HCT116 (cell line): ENCODE data around the gene MAGEB5.

Experiments
- EZH2 ChIP-seq: fragments of 200-600 bp; sonication (generic); IDR thresholded peaks from 2 replicates; pipeline ENCODE4 v1.6.1; 2017; ENCODE audit warnings: antibody characterized with exemption, mixed run types
- TF ChIP-seq, protein P1 (sequence below), 3 experiments: fragments of 200-600 bp in 1 of 3; sonication (generic) in 1 of 3; IDR thresholded peaks in 2 of 3; conservative IDR thresholded peaks in 1 of 3; 2 replicates each; pipeline ENCODE4 v1.5.1; 2012 to 2017; ENCODE audit warnings: low read depth in 2 of 3, low read length in 2 of 3, antibody characterized with exemption in 1 of 3, borderline replicate concordance in 1 of 3, control low read depth in 1 of 3, mild to moderate bottlenecking in 1 of 3, mixed read lengths in 1 of 3, mixed run types in 1 of 3, moderate library complexity in 1 of 3; ENCODE audit not compliant: insufficient read depth in 1 of 3

DNA sequence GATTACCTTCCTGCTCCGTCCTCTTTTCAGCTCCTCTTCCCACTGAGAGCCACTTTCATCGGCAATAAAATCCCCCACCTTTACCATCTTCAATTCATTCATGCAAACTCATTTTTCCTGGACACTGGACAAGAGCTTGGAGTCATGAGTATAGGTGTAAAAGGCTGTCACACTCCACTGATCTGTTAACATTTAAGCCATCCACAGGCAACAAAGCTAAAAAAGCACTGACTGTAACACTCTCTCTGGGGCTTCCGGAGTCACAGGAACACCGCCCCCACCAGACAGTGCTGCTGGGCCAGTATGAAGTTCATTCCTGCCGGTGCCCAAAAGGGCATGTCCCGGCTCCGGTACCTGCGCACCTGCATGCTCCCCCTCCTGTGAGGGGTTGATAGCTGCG lies 38.5 kb downstream of the MAGEB5 start:
- TF ChIP-seq, protein P1, sequence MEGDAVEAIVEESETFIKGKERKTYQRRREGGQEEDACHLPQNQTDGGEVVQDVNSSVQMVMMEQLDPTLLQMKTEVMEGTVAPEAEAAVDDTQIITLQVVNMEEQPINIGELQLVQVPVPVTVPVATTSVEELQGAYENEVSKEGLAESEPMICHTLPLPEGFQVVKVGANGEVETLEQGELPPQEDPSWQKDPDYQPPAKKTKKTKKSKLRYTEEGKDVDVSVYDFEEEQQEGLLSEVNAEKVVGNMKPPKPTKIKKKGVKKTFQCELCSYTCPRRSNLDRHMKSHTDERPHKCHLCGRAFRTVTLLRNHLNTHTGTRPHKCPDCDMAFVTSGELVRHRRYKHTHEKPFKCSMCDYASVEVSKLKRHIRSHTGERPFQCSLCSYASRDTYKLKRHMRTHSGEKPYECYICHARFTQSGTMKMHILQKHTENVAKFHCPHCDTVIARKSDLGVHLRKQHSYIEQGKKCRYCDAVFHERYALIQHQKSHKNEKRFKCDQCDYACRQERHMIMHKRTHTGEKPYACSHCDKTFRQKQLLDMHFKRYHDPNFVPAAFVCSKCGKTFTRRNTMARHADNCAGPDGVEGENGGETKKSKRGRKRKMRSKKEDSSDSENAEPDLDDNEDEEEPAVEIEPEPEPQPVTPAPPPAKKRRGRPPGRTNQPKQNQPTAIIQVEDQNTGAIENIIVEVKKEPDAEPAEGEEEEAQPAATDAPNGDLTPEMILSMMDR (IDR thresholded peaks at IDR 0.05 in 2 of 3, conservative IDR thresholded peaks at IDR 0.05 in 1 of 3; ENCODE audit: borderline replicate concordance in 1 of 3, insufficient read depth in 1 of 3, low read depth in 2 of 3, low read length in 2 of 3), result no peak
- TF ChIP-seq EZH2, result no peak
